Neuron (in vitro differentiated cells): ENCODE data around the gene STYXL2.

Source experiments
- H2AFZ ChIP-seq: one replicate; pipeline ENCODE4 v1.6.1; 2013; ENCODE audit warnings: low read depth, mild to moderate bottlenecking, inconsistent platforms, low read length, moderate library complexity
- H3K27me3 ChIP-seq: one replicate; pipeline ENCODE4 v1.6.1; 2013; ENCODE audit warnings: low read length; ENCODE audit not compliant: insufficient read depth
- H3K36me3 ChIP-seq: one replicate; pipeline ENCODE4 v1.6.1; 2013; ENCODE audit warnings: low read length; ENCODE audit not compliant: insufficient read depth
- H3K4me1 ChIP-seq: one replicate; pipeline ENCODE4 v1.6.1; 2013; ENCODE audit warnings: low read length; ENCODE audit not compliant: insufficient read depth
- H3K4me3 ChIP-seq: 2 replicates; pipeline ENCODE4 v1.5.1; 2013; ENCODE audit warnings: mild to moderate bottlenecking, low read length, moderate library complexity
- H3K9me3 ChIP-seq: one replicate; pipeline ENCODE4 v1.6.1; 2013; ENCODE audit warnings: low read length

STYXL2 gene

GRCh38 chr1:167065471-167065870 is 28.4 kb upstream of the STYXL2 start:
- H3K27me3 ChIP-seq: peaks cover 8% of the 10 kb centered on the region
- no peaks in the 10 kb centered on the region for H3K9me3 ChIP-seq

GRCh38 chr1:167066333-167067122 is 27.3 kb upstream of the STYXL2 start:
- no peak overlapping the region for H3K4me3 ChIP-seq

More at GRCh38 chr1:167065471-167065870, 28.4 kb upstream of the STYXL2 start:
- no peaks in the 10 kb centered on the region for H3K36me3 ChIP-seq
- H2AFZ ChIP-seq: no peak overlapping the region
- H3K4me3 ChIP-seq: no peak overlapping the region
- H3K4me1 ChIP-seq: no peaks in the 10 kb centered on the region

DNA sequence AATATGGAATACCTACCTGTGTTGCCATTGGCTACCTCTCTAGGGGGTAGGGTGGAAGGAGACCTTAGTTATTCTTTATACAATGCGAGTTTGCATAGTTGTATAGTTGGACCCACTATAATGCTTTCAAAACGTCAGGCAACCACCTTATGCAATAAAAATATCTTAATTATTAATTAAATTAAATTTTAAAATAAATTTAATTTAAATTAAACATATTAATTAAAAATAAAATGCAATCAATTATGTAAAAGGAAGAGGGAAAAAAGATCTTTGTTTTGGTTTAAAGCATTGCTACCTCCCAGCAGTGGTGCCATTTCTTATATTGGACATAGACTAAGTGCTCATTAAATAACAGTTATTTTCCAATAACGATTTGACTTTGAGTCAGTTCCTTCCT is 26.0 kb upstream of the STYXL2 start:
- Histone ChIP-seq H3K4me3 (no peak overlapping the region), H3K4me1 (no peaks in the 10 kb centered on the region), H3K27me3 (peaks cover 8% of the 10 kb centered on the region), H3K9me3 (no peaks in the 10 kb centered on the region), H3K36me3 (no peaks in the 10 kb centered on the region), H2AFZ (no peak overlapping the region)

More at GRCh38 chr1:167066333-167067122, 27.3 kb upstream of the STYXL2 start:
- Histone ChIP-seq H3K4me1 (no peaks in the 10 kb centered on the region), H2AFZ (no peak overlapping the region), H3K27me3 (peaks cover 8% of the 10 kb centered on the region), H3K36me3 (no peaks in the 10 kb centered on the region), H3K9me3 (no peaks in the 10 kb centered on the region)

- H3K27me3 ChIP-seq: peaks cover 8% of the 10 kb centered on the region
- no peak overlapping the region for H3K4me3 ChIP-seq
- H3K36me3 ChIP-seq: no peaks in the 10 kb centered on the region
- no peaks in the 10 kb centered on the region for H3K4me1 ChIP-seq
- no peak overlapping the region for H2AFZ ChIP-seq
- no peaks in the 10 kb centered on the region for H3K9me3 ChIP-seq
These were observed 25.1 kb upstream of the STYXL2 start for GRCh38 chr1:167068761-167069160.

GRCh38 chr1:167071286-167071685 is 22.6 kb upstream of the STYXL2 start:
- Histone ChIP-seq H3K4me3 (no peak overlapping the region), H3K4me1 (no peaks in the 10 kb centered on the region), H3K27me3 (no peaks in the 10 kb centered on the region), H3K9me3 (peaks cover 2% of the 10 kb centered on the region), H3K36me3 (no peaks in the 10 kb centered on the region), H2AFZ (no peak overlapping the region)

DNA sequence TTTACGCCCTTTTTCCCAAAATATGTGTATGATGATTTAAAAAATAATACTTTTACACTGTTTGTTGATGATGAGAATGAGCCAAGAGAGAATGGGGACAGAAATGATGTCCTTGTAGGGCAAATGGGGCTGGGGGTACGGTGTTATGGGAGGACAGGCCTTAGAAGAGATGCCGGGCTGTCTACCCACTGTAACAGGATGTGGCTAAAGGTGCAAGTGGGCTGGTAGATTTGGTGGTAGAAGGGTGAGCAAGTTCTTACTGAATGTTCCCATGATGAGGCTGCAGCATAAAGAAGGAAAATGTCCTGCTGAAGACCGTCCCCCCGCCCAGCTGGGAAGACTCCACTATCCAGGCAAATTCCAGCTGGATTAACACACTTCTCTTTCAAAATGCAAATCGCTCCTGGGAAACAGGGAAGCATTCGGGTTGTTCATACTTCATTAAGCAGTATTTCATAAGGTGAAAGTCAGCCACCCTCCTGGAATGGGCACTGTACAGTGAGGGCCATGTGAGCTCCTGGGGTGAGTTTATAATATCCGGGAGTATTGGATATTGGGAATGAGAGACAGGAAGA is 17.7 kb upstream of the STYXL2 start:
- Histone ChIP-seq H3K4me1 (no peaks in the 10 kb centered on the region), H3K27me3 (no peaks in the 10 kb centered on the region), H3K4me3 (no peak overlapping the region), H3K36me3 (no peaks in the 10 kb centered on the region), H2AFZ (no peak overlapping the region), H3K9me3 (peaks cover 2% of the 10 kb centered on the region)

GRCh38 chr1:167077128-167077867 is 16.6 kb upstream of the STYXL2 start:
- Histone ChIP-seq H3K36me3 (no peaks in the 10 kb centered on the region), H3K27me3 (no peaks in the 10 kb centered on the region), H3K4me3 (no peak overlapping the region), H3K9me3 (peaks cover 2% of the 10 kb centered on the region), H3K4me1 (no peaks in the 10 kb centered on the region), H2AFZ (no peak overlapping the region)

- H2AFZ ChIP-seq: no peak overlapping the region
- no peaks in the 10 kb centered on the region for H3K27me3 ChIP-seq
- H3K4me3 ChIP-seq: no peak overlapping the region
- no peaks in the 10 kb centered on the region for H3K4me1 ChIP-seq
- H3K36me3 ChIP-seq: no peaks in the 10 kb centered on the region
- H3K9me3 ChIP-seq: peaks cover 2% of the 10 kb centered on the region
These were observed 16.0 kb upstream of the STYXL2 start for GRCh38 chr1:167077868-167078210.

GRCh38 chr1:167081594-167082156 is 12.2 kb upstream of the STYXL2 start:
- H3K36me3 ChIP-seq: no peaks in the 10 kb centered on the region
- H3K4me3 ChIP-seq: no peak overlapping the region
- H3K4me1 ChIP-seq: peaks cover 3% of the 10 kb centered on the region
- H3K27me3 ChIP-seq: no peaks in the 10 kb centered on the region
- H3K9me3 ChIP-seq: no peaks in the 10 kb centered on the region
- no peak overlapping the region for H2AFZ ChIP-seq

GRCh38 chr1:167082511-167083027 is 11.3 kb upstream of the STYXL2 start:
- Histone ChIP-seq H3K36me3 (no peaks in the 10 kb centered on the region), H3K9me3 (no peaks in the 10 kb centered on the region), H3K4me1 (peaks cover 3% of the 10 kb centered on the region), H2AFZ (no peak overlapping the region), H3K4me3 (no peak overlapping the region), H3K27me3 (no peaks in the 10 kb centered on the region)

- Histone ChIP-seq H3K4me3 (no peak overlapping the region), H3K9me3 (no peaks in the 10 kb centered on the region), H3K4me1 (peaks cover 3% of the 10 kb centered on the region), H2AFZ (no peak overlapping the region), H3K27me3 (no peaks in the 10 kb centered on the region), H3K36me3 (no peaks in the 10 kb centered on the region)
These were observed 10.7 kb upstream of the STYXL2 start for GRCh38 chr1:167083066-167083665.

DNA sequence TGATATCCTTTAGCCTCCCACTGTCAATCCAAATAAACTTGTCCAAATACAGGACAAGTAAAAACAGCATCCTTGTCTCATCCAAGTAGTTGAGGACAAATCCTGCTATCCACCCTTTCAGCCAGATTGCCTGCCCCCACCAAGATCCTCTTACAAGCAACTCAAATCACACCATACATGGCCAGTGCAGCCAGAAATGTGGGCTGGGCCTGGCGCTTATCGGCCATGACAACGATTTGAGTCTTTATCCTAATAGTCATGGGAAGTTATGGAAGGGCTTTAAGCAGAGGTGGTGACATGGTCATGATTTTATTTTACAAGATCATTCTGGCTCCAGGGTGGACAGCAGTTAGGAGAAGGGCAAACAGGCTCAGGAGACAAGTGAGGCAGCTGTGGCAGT is 10.0 kb upstream of the STYXL2 start:
- Histone ChIP-seq H2AFZ (no peak overlapping the region), H3K4me1 (peaks cover 3% of the 10 kb centered on the region), H3K27me3 (no peaks in the 10 kb centered on the region), H3K36me3 (no peaks in the 10 kb centered on the region), H3K4me3 (no peak overlapping the region), H3K9me3 (no peaks in the 10 kb centered on the region)
